Hepatocyte (in vitro differentiated cells): ENCODE measurements around the gene DPP10. TPM values are rescaled to one million over a fixed set of nuclear protein-coding genes. Genes with fewer than 3 reads are reported as not detected.

Experiments
- DNase-seq: peaks from one replicate; pipeline ENCODE4 v3.0.0-alpha.2; 2016; ENCODE audit warnings: low spot score
- H2AFZ ChIP-seq: fragments of 200-600 bp; sonication (generic); 2 replicates; pipeline ENCODE4 v1.6.0; 2016; ENCODE audit warnings: antibody characterized with exemption, mild to moderate bottlenecking
- H3K27ac ChIP-seq: fragments of 200-600 bp; sonication (generic); 2 replicates; pipeline ENCODE4 v1.5.1; 2016; ENCODE audit warnings: mild to moderate bottlenecking
- H3K27me3 ChIP-seq: fragments of 200-600 bp; sonication (generic); 2 replicates; pipeline ENCODE4 v1.6.1; 2016
- H3K36me3 ChIP-seq: fragments of 200-600 bp; sonication (generic); replicated peaks from 2 replicates; pipeline ENCODE4 v1.5.1; 2016; ENCODE audit warnings: low read depth; ENCODE audit not compliant: insufficient read depth
- H3K4me1 ChIP-seq: fragments of 200-600 bp; sonication (generic); 2 replicates; pipeline ENCODE4 v1.5.1; 2016; ENCODE audit warnings: mild to moderate bottlenecking, moderate library complexity; ENCODE audit not compliant: insufficient read depth
- H3K4me2 ChIP-seq: fragments of 200-600 bp; sonication (generic); 2 replicates; pipeline ENCODE4 v1.6.0; 2016
- H3K4me3 ChIP-seq: fragments of 200-600 bp; sonication (generic); 2 replicates; pipeline ENCODE4 v1.5.1; 2016; ENCODE audit warnings: mild to moderate bottlenecking
- H3K79me2 ChIP-seq: fragments of 200-600 bp; sonication (generic); 2 replicates; pipeline ENCODE4 v1.6.0; 2017; ENCODE audit warnings: mild to moderate bottlenecking
- H3K9me2 ChIP-seq: fragments of 200-600 bp; sonication (generic); replicated peaks from 2 replicates; pipeline ENCODE4 v1.6.0; 2017; ENCODE audit warnings: mild to moderate bottlenecking; ENCODE audit not compliant: insufficient read depth
- H3K9me3 ChIP-seq: fragments of 200-600 bp; sonication (generic); 2 replicates; pipeline ENCODE4 v1.5.1; 2016; ENCODE audit warnings: low read depth, mild to moderate bottlenecking
- H4K20me1 ChIP-seq: fragments of 200-600 bp; sonication (generic); 2 replicates; pipeline ENCODE4 v1.6.0; 2016; ENCODE audit warnings: mild to moderate bottlenecking; ENCODE audit not compliant: insufficient read depth, poor library complexity, severe bottlenecking
- EZH2 ChIP-seq: fragments of 200-600 bp; sonication (generic); IDR thresholded peaks from 2 replicates; pipeline ENCODE4 v1.6.1; 2016; ENCODE audit warnings: antibody characterized with exemption, mild to moderate bottlenecking, borderline replicate concordance
- EZH2phosphoT487 ChIP-seq: fragments of 200-600 bp; sonication (generic); IDR thresholded peaks from one replicate; pipeline ENCODE4 v1.6.1; 2018; ENCODE audit warnings: antibody characterized with exemption, mild to moderate bottlenecking, low read depth, moderate library complexity; ENCODE audit not compliant: unreplicated experiment, severe bottlenecking
- WGBS: methylation state at CpG from one replicate; pipeline ENCODE4 v1.1.6; 2016; ENCODE audit warnings: low lambda C conversion rate; ENCODE audit errors: missing lambda C conversion rate; 5-methylcytosine and 5-hydroxymethylcytosine counted together
- polyA plus RNA-seq: library from polyadenylated mRNA; unstranded; fragments of >200 nt; fragmentation: Nextera tagmentation; extraction: Ambion mirVana; gene quantifications from 2 replicates; pipeline ENCODE4 v1.2.1, GENCODE V29; 2016
- total RNA-seq: library from RNA; depleted of rRNA; stranded (reverse); fragments of >200 nt; gene quantifications from 2 replicates; pipeline ENCODE4 v1.2.3, GENCODE V29; 2014
- TF ChIP-seq, protein P1 (sequence below): fragments of 200-600 bp; sonication (generic); IDR thresholded peaks from 2 replicates; pipeline ENCODE4 v1.5.1; 2016; ENCODE audit warnings: antibody characterized with exemption, mild to moderate bottlenecking; ENCODE audit not compliant: poor library complexity

Gene DPP10
- total and polyA plus RNA-seq, 2 experiments from 2014 or later, result 5.0 to 15.7 TPM

DNA sequence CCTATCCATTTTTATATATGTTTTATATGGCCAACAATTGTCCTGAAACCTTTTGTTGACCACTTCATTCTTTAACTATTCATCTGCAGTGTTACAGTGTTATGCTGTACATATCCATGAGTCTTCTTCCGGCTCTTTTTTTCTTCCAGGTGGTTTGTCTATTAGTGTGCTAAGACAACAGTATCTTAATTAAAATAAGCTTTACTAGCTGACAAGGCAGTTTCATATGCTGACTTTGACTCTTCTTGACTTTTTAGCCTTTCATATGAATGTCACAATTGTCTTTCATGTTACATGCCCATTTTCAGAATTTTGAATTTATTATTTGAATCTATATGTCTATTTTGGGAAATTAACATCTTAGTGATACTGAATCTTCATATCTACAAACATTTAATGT lies 1249.0 kb downstream of the DPP10 start:
- no peak for DNase-seq
- Histone ChIP-seq H3K79me2 (no peaks in the 10 kb centered on the region), H3K36me3 (no peaks in the 10 kb centered on the region), H3K4me3 (no peak overlapping the region), H2AFZ (no peak overlapping the region), H3K4me2 (no peak overlapping the region), H3K27ac (no peak overlapping the region), H3K9me3 (no peaks in the 10 kb centered on the region), H3K9me2 (no peaks in the 10 kb centered on the region), H3K27me3 (no peaks in the 10 kb centered on the region), H3K4me1 (no peaks in the 10 kb centered on the region), H4K20me1 (no peaks in the 10 kb centered on the region)
- TF ChIP-seq EZH2phosphoT487, result no peak
- TF ChIP-seq, protein P1, sequence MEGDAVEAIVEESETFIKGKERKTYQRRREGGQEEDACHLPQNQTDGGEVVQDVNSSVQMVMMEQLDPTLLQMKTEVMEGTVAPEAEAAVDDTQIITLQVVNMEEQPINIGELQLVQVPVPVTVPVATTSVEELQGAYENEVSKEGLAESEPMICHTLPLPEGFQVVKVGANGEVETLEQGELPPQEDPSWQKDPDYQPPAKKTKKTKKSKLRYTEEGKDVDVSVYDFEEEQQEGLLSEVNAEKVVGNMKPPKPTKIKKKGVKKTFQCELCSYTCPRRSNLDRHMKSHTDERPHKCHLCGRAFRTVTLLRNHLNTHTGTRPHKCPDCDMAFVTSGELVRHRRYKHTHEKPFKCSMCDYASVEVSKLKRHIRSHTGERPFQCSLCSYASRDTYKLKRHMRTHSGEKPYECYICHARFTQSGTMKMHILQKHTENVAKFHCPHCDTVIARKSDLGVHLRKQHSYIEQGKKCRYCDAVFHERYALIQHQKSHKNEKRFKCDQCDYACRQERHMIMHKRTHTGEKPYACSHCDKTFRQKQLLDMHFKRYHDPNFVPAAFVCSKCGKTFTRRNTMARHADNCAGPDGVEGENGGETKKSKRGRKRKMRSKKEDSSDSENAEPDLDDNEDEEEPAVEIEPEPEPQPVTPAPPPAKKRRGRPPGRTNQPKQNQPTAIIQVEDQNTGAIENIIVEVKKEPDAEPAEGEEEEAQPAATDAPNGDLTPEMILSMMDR, result no peak
- TF ChIP-seq EZH2, result no peak
- WGBS, result 94% methylated on average over 1 of the region's 1 CpG

DNA sequence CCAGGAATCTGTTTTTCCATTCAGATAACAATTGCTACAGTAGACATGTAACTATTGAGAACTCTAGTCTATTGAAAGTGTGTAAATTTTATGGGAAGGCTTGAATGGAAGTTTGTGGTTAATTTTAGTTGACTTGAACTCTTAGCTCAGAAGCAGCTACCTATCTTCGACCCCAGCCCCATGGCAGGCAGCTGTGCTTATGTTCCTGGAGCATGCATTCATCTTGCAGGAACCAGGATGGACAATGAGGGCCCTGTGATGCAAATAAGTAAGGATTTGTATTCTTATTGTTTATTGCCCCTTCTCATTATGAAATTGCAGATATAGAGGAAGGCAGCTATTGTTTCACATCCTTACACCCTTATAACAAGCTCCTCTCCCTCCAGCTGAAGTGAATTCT lies 1252.2 kb downstream of the DPP10 start:
- Histone ChIP-seq H3K4me1 (no peaks in the 10 kb centered on the region), H3K4me3 (no peak overlapping the region), H4K20me1 (no peaks in the 10 kb centered on the region), H3K4me2 (no peak overlapping the region), H3K79me2 (no peaks in the 10 kb centered on the region), H3K9me3 (no peaks in the 10 kb centered on the region), H3K27me3 (no peaks in the 10 kb centered on the region), H3K9me2 (no peaks in the 10 kb centered on the region), H3K27ac (no peak overlapping the region), H3K36me3 (no peaks in the 10 kb centered on the region), H2AFZ (no peak overlapping the region)
- no peak for DNase-seq
- 100% methylated on average over 1 of the region's 1 CpG for WGBS
- TF ChIP-seq, protein P1, result no peak

DNA sequence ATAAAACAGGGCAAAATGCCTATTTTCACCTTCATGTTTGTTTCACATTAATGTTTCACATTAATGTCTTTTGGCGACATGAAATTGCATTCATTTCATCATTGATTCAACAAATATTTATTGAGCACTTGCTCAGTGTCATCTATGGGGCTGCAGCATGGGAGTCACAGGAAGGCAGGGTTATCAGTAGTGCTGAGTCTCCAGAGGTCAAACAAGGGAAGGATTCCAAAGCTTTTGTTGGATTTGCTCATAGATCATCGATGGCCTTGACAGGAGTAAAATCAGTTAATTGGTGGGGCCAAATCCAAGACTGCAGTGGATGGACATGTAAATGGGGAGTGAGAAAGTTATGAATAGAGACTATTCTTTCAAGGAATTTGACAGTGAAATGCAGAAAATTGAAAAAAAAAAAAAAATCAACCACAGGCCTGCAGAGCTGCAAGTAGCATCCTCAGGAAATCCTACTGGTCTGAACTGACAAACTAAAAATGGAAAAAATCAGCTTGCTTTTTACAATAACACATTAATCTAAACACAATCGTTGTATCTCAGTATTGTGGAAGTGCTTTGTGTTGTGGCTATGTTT lies 1290.8 kb downstream of the DPP10 start:
- H3K79me2 ChIP-seq, result no peaks in the 10 kb centered on the region
- no peak overlapping the region for H2AFZ ChIP-seq
- H3K27ac ChIP-seq, result no peak overlapping the region
- H3K4me1 ChIP-seq, result no peaks in the 10 kb centered on the region
- TF ChIP-seq EZH2phosphoT487 (no peak), EZH2 (no peak)
- TF ChIP-seq, protein P1, result no peak
- no peak overlapping the region for H3K4me2 ChIP-seq
- no peaks in the 10 kb centered on the region for H3K9me2 ChIP-seq
- H3K27me3 ChIP-seq, result no peaks in the 10 kb centered on the region
- no peak overlapping the region for H3K4me3 ChIP-seq
- no peaks in the 10 kb centered on the region for H3K36me3 ChIP-seq
- 64% methylated on average over 3 of the region's 3 CpGs for WGBS
- no peak for DNase-seq
- H4K20me1 ChIP-seq, result no peaks in the 10 kb centered on the region
- no peaks in the 10 kb centered on the region for H3K9me3 ChIP-seq

DNA sequence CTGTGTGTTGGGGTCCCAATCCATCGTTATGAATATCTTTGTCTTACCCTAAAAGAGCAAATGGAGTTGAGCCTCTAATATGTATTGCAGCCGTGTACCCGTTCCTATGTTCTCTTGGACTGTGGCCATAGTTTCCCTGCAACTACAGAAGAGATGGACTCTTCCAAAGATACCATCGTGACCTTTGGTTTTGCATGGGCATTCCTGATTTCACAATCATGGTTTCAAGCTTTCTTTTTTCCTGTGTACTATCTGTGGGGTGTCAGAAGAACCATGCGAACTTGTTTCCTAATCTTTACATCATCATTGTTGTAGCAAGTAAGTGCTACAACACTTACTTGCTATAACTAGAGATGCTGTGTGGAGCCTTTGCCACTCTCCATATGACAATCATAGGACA lies 1295.7 kb downstream of the DPP10 start:
- Histone ChIP-seq H3K27ac (no peak overlapping the region), H3K9me3 (no peaks in the 10 kb centered on the region), H3K4me3 (no peak overlapping the region), H3K4me2 (no peak overlapping the region), H3K36me3 (no peaks in the 10 kb centered on the region), H3K9me2 (no peaks in the 10 kb centered on the region), H4K20me1 (no peaks in the 10 kb centered on the region), H3K79me2 (no peaks in the 10 kb centered on the region), H2AFZ (no peak overlapping the region), H3K27me3 (no peaks in the 10 kb centered on the region), H3K4me1 (no peaks in the 10 kb centered on the region)
- WGBS, result 91% methylated on average over 5 of the region's 5 CpGs
- TF ChIP-seq EZH2 (no peak), EZH2phosphoT487 (no peak)
- TF ChIP-seq, protein P1, result no peak
- peak; percentile 4 for DNase-seq
